HG02884 (cell line): Measurements from ENCODE around the gene RHOBTB1.
"Not testable (repeated sequence)": the region's sequence is repeated elsewhere in the genome, so short reads cannot be mapped to it uniquely, and the experiment has no call there.

Experiments
- ATAC-seq: cut with Tn5 transposase; IDR thresholded peaks from one replicate; pipeline ENCODE4 v1.9.1; 2021; ENCODE audit warnings: mild to moderate bottlenecking, moderate library complexity; ENCODE audit not compliant: unreplicated experiment

RHOBTB1 gene

DNA sequence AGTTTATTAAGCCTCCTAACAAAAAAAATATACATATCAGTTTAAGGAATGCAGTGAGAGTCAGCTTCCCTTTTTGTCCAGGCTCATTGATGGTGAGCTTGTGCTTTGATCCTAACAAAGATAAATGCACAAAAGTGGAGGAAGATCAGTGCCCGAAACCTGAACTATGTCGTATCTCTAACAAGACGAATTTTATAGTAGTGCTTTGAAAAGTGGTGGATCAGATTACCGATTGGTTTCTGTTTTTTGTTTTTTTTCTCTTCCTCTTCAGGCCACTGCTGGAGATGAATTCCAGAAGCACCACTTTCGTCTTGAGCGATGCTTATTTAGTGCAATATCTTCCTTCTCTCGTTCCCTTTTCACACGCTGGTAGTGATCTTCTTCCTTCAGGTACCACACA lies 72.8 kb downstream of the RHOBTB1 start:
- no peak for ATAC-seq

DNA sequence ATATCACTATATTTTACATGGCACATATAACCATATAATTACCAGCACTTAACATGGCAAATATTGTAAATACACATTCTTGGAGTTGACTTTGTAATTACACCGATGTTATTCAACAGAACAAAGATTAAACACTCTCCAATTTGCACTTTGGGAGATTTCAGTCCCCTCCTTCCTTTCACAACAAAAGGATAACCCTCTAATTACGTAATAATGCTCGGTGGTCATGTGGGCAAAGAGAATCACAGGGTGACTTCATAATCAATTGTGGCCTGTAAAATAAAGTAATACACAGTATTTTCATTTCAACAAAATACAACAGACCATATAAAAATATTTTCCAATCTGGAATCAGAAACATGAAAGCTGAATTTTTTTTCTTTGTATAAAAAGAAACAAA lies 73.2 kb downstream of the RHOBTB1 start:
- ATAC-seq, result no peak

DNA sequence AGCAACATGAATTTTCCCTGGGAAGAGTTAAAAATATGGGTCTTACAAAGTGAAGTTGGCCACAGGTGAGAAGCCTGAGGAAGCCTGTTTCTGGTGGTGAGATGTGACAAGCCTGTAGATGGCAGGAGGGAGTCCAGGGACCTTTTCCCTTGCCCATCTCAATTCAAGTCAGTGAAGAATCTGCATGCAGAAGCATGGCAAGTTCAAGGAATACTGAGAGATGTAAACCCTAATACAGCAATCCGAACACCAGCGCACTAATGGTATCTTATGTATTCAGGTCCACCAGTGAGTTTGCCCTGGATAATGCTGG lies 73.6 kb downstream of the RHOBTB1 start:
- ATAC-seq, result no peak

DNA sequence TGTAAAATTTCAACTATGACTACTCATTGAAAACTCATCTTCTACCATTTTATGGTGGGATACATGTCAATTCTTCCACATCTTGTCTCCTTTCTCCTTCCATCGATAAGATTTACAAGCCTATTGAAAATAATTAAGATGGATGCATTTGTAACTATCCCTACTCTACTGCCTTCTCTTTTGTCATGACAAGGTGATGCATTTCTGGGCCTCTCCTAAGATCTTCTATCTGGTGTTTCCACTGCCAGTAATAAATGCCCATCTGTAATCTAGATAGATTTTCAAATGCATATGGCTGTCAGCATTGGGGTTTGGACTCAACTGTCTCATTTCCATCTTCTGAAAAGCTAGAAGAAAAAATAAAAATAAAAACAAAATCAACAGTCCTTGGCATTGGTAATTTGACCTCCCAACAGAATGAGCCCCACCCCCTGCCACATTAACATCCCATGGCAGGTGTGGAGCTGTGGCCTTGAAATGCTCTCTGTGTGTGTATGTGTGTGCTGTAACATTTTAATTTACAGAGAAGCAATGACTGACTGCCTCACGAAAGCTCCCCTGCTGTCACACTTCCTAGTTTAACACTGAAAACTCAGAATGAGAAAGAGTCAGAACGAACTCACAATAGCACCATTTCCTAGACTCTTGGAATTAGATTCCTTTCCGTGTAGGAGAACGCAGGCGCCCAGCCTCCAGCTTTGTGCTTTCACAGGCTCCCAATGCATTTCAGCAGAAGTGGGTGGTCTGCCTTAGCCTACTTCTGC lies 74.2 kb downstream of the RHOBTB1 start:
- ATAC-seq, result no peak

DNA sequence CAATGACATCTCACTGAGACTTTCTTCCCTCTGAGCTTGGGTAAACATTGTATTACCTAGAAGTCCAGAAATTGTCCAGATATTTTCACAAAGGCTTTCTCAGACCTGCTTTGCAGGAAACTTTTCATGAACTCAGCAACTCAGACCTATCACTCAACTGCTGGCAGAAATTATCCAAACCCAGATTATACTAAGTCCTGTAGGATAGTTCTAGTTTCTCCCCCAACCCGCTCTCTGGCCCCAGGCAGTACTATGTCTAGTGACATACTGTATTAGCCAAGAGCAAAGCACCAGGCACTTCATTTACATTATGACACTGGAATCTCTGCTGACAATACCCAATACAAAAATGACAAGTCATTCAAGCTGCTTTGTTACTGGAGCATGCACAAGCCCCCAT lies 75.0 kb downstream of the RHOBTB1 start:
- no peak for ATAC-seq

DNA sequence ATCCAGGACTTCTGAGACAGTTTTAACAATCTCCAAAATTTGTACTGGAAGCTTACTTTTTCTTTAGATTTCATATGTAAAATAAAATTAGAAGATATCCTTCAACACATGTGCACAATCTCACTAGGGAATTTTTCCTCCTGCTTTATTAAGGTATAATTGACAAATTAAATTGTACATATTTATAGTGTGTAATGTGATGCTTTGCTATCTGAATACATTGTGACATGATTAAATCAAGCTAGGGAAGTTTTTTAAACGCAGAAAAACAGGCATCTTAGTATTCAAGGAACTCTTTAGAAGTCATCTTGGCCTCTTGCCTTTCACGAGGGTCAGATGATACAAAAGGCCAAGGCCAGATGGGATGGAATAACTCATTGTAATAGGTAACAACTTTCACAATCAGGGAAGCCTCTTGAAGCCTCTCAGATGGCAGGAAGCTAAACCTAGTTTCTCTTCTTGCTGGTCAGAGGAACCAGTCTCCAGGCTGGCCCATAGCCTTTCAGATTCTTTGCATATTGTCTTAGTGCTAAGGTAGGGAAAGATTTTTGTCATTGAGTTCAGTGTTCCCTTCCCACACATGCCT lies 78.7 kb downstream of the RHOBTB1 start:
- no peak for ATAC-seq

DNA sequence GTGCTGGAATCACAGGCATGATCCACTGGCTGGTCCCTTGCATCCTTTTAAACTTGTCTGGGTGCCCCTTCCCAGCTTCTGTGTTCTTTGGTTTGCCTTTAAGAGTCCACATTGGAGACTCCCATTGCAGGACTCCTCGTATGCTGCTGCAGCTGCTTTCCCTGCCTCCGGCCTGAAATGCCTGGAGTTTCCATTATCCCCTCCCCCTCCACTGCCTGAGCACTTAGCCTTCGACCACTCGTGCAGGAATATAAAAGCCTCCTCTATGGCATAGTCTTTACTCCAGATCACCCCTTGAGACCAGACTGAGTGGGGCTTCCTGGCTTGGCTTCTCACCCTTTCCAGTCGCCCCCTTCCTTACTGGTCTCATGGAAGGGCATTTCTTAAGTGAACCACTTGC lies 80.2 kb downstream of the RHOBTB1 start:
- no peak for ATAC-seq

DNA sequence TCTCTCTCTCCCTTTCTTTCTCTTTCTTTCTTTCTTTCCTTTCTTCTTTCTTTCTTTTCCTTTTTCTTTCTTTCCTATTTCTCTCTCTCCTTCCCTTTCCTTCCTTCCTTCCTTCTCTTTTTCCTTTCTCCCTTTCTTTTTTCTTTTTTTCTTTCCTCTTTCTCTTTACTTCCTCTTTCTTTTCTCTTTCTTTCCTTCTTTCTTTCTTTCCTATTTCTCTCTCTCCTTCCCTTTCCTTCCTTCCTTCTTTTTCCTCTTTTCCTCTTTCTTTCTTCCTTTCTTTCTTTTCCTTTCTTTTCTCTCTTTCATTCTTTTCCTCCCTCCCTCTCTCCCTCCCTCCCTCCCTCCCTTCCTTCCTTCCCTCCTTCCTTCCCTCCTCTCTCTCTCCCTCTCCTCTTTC lies 81.5 kb downstream of the RHOBTB1 start:
- ATAC-seq, result no peak

DNA sequence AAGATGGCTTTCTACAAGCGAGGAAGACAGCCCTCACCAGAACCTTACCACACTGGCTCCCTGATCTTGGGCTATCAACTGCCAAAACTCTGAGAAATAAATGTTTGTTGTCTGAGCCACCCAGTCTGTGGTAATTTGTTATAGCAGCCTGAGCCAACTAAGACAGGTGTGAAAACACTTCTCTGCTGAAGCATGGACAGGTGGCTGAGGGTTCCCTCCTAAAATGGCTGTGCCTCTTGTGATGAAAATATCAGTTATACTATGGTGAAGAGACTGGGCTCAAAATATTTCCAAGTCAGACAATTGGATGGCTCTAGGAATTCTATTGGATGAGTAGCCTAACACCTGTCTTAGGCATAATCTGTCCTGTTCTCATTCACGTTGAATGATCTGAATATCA lies 87.6 kb downstream of the RHOBTB1 start:
- ATAC-seq, result no peak

DNA sequence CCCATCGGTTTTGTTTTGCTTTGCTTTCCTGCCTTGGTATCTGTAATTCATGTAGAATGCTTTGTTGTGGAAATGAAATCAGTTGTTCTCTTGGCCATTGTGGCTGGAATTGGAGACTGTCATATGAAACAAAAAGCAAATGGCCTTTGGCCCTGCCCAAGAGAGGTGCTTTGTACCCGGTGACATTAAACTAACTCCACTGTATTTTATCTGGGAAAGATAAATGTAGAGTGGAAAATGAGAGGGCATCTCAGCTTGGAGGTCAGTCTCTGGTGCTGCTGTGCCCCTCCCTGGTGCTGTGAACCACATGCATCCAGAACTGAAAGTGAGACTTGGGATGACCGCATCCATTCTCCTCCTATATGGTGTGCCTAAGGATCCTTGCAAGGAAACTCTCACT lies 90.3 kb downstream of the RHOBTB1 start:
- no peak for ATAC-seq

DNA sequence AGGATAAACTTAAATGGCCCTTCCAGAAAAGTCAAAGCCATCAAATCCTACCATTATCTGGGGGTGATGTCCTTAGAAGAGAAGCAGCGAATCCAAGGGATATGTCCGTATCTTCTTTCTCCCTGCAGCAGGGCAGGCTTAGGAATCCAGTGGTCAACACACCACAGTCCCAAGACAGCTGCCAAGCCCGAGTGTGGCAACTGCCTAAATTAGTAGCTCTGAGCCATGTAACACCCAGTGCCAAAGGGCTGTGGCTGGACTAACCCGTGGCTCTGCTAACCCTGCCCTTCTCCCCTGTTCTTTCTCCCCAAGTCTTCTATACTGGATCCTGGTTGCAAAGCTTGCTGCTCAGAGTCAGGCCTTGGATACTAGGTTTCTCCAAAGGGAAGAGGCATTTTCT lies 90.9 kb downstream of the RHOBTB1 start:
- no peak for ATAC-seq

DNA sequence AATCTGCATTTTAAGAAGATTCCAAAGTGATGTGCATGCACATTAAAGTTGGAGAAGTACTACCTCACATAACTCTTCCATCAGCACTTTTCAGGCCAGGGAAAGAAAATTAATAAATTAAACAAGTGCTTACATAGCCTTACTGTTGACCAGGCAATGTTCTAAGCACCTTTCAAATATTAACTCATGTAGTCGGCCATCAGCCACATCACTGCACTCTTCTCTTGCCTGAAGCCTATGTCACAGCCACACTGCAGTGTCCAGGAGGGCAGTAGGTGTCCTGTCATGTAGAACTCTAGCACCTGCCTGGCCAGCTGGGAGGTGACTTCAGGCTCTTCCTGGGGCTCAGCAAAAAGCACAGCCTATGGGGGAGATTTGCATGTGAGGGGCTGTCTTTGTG lies 94.2 kb downstream of the RHOBTB1 start:
- no peak for ATAC-seq

DNA sequence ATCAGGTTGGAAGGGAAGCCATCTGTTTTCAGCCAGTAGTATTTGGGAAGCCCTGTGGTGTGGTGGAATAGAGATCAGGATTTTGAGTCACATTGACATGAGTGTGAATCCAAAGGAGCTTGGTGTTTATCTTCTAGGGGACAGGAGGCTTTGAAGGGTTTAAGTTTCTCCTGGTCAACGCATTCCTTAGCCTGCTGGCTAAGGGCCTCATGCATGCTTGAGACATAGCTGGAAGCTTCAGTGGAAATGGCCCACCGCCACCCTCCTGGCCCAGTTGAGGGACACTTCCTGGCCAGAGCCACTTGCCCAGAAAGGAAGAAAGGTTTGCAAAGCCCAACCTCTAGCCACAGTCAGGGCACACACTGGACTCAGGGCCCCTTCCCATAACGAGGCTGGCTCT lies 94.8 kb downstream of the RHOBTB1 start:
- no peak for ATAC-seq

DNA sequence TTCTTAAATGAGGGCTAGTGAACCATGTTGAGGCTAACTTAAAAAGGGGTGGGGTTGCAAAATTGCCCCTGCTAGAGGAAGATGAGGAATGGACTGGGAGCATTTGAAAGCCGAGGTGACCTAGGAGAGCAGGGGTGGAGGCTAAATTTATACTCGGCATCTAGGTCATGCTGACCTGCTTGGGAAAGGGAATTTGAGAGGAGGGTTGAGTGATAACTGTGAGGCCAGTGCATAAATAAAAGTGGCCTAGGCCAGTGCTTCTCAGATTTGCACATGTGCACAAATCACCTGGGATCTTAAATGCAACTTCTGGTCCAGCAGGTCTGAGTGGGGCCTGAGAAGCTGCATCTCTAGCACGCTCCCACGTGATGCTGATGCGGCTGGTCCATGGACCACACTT lies 95.3 kb downstream of the RHOBTB1 start:
- no peak for ATAC-seq

DNA sequence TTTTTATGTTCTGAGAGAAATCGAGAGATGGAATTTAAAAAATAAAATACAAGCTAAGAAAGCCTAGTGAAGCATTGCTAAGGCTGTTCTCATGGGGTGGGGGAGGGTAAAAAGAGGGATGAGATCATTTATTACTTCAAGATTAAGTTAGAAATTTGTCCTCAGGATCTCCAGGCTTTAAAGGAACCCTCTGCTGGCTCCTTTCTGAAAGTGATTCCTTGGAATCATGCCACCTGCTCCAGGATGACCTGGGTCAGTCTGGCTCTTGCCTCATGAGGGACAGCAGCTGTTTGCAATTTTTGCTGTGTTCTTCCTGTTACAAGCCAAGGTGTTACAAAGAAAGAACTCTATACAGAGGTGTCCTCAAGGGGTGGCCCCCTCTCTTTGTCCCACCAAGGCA lies 95.9 kb downstream of the RHOBTB1 start:
- no peak for ATAC-seq

DNA sequence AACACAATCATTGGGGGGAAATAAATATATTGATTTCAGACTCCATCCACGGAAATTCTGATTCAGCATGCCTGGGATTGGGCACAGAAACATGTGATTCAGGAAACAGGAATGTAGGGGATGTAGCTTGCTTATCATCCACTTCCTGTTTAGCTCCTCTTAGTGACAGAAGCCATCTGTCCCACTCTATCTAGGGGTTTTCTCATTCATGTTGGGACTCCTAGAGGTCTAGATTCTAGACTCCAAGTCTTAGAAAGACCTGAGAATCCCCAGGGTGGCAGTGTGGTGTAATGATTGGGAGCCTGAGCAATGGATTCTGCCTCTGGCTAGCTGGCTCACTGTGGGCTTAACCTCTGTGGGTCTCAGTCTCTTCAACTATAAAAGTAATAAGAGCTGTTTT lies 97.8 kb downstream of the RHOBTB1 start:
- ATAC-seq, result no peak

DNA sequence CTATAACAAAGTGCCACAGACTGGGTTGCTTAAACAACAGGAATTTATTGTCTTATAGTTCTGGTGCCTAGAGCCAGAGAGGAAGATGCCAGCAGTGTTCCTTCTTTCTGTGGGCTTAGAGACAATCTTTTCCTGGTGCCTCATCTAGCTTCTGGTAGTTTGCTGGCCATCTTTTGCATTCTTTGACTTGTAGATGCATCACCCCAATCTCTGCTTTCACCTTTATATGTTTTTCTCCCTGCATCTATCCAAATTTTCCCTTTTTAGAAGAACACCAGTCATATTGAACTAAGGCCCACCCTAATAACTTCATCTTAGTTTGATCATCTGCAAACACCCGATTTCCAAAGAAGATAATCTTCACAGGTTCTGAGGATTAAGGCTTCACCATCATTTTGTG lies 98.9 kb downstream of the RHOBTB1 start:
- no peak for ATAC-seq

DNA sequence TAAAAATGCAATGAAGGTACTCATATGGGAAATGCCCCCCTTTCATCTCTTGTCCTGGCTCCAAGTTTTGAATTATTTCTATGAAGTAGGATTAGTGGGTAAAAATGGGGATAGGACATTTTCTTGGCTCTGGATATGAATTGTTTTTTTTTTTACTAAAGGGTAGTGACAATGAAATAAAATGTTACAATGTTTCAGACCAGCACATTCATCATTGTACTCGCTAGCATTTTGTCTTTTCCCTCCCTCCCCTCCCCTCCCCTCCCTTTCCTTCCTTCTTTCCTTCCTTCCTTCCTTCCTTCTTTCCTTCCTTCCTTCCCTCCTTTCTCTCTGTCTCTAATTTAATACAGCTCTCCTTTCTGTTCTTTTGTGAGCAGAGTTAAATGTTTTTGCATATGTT lies 101.3 kb downstream of the RHOBTB1 start:
- ATAC-seq, result no peak

DNA sequence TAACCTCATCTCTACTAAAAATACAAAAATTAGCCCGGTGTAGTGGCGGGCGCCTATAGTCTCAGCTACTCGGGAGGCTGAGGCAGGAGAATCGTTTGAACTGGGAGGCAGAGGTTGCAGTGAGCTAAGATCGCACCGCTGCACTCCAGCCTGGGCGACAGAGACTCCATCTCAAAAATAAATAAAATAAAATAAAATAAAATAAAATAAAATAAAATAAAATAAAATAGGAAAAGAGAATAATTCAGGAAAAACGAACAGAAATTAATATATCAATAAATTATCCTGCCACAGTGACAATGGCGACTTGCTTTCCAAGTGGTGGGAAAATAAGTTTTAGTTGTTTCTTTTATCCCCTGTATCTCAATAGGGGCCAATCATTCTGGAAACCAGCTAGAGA lies 102.8 kb downstream of the RHOBTB1 start:
- ATAC-seq, result not testable (repeated sequence)

DNA sequence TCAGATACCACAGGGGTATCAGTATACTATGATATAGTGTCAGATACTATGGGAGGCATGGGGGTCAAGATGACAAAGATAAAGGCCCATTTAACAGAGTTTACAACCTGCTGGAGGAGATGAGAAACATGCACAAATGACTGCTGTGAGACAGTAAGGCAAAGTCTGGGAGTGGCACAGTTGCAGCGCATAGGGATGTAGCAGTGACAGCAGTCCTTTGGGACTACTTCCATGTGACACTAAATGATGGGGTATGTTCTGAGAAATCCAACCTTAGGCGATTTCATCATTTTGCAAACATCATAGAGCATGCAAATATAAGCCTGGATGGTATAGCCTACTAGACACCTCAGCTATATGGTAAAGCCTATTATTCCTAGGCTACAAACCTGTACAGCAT lies 108.9 kb downstream of the RHOBTB1 start:
- no peak for ATAC-seq

DNA sequence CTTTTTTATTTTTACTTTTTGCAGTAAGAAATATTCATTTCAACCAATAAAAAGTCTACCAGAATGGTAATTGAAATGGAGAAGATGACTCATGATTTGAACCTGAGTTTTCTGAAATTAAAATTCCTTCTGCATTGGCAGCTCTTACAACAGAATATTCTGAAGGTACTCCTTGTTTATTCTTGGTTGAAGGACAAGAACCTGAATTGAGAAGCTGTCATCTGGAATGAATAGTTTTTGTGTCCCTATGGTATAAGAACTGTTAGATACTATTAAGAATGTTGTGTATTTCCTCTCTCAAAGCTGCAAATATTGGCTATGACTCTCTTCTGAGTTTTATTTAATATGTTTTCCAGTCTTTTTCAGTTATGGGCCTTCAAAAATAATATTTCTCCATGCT lies 109.6 kb downstream of the RHOBTB1 start:
- no peak for ATAC-seq

DNA sequence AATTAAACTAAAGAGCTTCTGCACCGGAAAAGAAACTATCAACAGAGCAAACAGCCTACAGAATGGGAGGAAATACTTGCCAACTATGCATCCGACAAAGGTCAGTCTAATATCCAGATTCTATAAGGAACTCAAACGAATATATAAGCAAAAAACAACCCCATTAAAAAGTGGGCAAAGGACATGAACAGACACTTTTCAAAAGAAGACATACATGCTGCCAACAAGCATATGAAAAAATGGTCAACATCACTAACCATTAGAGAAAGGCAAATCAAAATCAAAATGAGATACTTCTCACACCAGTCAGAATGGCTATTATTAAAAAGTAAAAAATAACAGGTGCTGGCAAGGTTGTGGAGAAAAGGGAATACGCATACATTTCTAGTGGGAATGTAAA lies 111.8 kb downstream of the RHOBTB1 start:
- not testable (repeated sequence) for ATAC-seq

DNA sequence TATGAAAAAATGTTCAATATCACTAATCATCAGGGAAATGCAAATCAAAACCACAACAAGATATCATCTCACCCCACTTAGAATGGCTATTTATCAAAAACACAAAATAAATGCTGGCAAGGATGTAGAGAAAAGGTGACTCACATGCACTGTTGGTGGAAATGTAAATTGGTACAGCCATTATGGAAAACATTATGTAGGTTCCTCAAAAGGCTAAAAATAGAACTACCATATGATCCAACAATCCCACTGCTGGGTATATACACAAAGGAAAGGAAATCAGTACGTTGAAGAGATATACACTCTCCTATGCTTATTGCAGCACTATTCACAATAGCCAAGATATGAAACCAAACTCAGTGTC lies 115.5 kb downstream of the RHOBTB1 start:
- ATAC-seq, result no peak
